GOT3 (cell line): ENCODE data around the gene BMAL2.

Source experiments
- DNase-seq: peaks from one replicate; lab custom pipeline; 2025; ENCODE audit warnings: mixed read lengths; lab: John Stamatoyannopoulos, UW

Gene BMAL2

DNA sequence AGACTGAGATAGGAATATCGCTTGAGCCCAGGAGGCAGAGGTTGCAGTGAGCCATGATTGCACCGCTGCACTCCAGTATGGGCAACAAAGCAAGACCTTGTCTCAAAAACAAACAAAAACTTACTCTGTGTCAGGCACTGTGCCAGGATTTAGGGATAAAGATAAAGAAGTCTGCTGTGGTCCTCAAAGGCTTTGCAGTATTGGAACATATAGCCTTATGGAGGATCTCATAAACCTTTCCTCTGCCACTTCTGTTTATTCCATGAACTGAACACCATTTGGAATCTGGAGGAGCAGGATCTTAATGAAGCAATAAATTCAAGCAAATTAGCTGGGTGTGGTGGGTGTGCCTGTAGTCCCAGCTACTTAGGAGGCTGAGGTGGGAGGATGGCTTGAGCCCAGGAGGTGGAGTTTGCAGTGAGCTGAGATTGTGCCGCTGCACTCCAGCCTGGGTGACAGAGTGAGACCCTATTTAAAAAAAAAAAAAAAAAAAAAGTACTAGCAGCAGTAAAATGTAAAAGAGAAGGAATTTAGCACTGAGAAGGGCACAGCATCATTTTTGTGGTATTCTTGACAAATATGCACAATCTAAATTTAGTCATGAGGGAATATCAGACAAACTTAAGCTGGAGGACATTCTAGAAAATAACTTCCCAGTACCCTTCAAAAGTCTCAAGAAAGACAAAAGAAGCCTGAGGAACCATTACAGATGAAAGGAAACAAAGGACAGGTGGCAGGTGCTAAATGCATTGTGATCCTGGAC, 27.1 kb downstream of the BMAL2 start:
- DNase-seq, result no peak

DNA sequence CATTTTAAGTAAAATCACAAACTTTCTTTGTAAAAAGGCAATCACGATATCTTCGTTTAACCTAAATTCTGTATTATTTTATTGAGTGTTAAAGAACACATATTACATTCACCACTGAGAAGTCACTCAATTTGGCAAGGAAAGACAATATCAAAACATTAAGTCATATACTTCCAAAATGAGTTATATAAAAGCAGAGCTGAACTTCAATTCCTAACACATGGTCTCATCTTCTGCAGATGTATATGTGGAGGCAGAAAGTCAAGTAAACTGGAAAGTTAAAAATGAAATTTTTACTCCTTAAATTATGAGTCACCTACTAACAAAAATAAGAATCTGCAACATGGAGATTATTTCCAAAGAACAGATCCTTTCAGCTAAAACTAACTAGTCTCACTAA, 28.7 kb downstream of the BMAL2 start:
- no peak for DNase-seq

DNA sequence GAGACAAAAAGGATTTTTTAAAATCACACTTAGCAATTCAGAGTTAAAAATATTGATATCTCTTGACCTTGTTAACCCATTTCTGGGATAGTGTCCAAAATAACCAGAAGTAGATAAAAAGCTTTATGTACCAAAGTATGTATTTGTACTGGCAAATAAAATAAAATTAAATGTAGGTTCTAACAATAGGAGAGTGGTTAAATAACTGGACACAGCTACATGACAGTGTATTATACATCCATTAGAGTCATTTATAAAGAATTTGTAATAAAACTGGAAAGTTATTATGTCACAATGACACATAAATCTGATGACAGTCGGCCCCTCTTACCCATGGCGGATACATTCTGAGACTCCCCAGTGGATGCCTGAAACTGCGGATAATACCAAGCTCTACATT, 34.0 kb downstream of the BMAL2 start:
- no peak for DNase-seq

DNA sequence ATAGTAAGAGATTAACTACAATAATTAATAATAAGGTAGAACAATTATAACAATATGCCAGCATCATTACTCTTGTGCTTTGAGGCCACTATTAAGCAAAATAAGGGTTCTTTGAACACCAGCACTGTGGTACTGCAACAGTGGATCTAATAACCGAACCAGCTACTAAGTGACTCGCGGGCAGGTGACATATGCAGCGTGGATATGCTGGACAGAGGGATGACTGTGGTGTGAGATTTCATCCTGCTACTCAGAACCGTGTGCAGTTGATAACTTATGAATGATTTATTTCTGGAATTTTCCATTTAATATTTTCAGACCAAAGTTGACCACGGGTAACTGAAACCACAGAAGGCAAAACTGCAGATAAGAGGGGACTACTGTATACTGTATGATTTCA, 34.4 kb downstream of the BMAL2 start:
- DNase-seq, result no peak

DNA sequence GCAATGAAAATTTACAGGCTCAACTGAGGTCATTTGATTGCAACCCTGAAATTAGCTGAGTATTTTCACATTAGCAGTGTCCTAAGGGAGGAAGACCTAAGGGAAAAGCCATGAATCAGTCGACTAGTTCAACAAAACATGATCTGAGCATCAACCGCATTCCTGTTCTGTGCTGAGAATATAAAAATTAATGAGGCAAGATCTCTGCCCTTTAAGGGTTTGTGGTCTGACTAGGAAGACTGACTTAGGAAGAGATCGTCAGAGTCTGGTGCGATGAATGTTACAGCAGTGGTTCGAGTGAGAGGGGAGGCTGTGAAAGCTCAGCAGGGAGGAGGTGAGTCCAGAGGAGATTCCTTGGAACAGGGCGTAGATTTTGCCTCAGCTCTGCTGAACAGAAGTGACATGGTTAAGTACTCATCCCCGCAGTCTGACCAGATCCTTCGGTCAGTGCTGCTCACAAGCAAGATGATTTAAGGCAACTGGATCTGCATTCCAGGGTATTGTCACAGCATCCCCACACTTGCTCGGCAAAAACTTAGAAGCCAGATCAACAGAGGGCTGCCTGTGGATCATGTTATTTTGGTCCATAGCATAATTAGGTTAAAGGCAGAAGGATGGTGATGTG, 49.6 kb downstream of the BMAL2 start:
- peak; percentile 46 for DNase-seq
